Neural progenitor cell (in vitro differentiated cells): ENCODE measurements around the gene THYN1.

Source experiments
- CTCF ChIP-seq: fragments of 200-600 bp; sonication (generic); IDR thresholded peaks from 2 replicates; pipeline ENCODE4 v1.5.1; 2017; ENCODE audit warnings: antibody characterized with exemption, mild to moderate bottlenecking
- EZH2 ChIP-seq: fragments of 200-600 bp; sonication (generic); IDR thresholded peaks from 2 replicates; pipeline ENCODE4 v1.6.1; 2017; ENCODE audit warnings: antibody characterized with exemption, mild to moderate bottlenecking, moderate library complexity

DNA sequence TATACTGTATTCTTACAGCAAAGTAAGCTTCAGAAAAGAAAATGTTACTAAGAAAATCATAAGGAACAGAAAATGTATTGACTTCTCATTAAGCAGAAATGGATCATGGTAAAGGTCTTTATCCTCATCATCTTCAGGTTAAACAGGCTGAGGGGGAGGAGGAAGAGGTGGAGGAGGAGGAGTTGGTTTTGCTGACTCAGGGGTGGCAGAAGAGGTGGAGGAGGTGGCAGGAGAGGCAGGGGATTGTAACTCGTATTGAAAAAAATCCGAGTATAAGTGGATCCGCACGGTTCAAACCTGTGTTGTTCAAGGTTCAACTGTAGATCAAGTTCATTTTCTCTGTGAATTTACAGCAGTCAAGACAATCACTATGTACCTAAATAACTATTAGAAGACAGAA lies 36.0 kb upstream of the THYN1 start:
- TF ChIP-seq CTCF: no peak
- TF ChIP-seq EZH2: no peak
